RWPE2 (cell line): ENCODE results near the gene ZSWIM3.

Experiments used
- ATAC-seq: fragments of 200-7000 bp; cut with Tn5 transposase; 3 replicates; pipeline ENCODE4 v1.9.1; 2021; ENCODE audit warnings: low read depth
- DNase-seq: peaks from one replicate; pipeline ENCODE4 v3.0.0-alpha.2; 2020; ENCODE audit warnings: low spot score
- H3K27ac ChIP-seq: fragments of 450-650 bp; 2 replicates; pipeline ENCODE4 v1.5.1; 2017; ENCODE audit warnings: mild to moderate bottlenecking; ENCODE audit not compliant: poor library complexity, severe bottlenecking
- H3K27me3 ChIP-seq: fragments of 250-450 bp; sonication (Bioruptor Pico); 2 replicates; pipeline ENCODE4 v1.5.1; 2021; ENCODE audit warnings: mild to moderate bottlenecking, moderate library complexity; ENCODE audit not compliant: insufficient read depth, poor library complexity, severe bottlenecking
- H3K36me3 ChIP-seq: fragments of 250-450 bp; sonication (Bioruptor Pico); 2 replicates; pipeline ENCODE4 v1.5.1; 2020; ENCODE audit warnings: low read depth, mild to moderate bottlenecking, moderate library complexity
- H3K4me1 ChIP-seq: fragments of 250-450 bp; sonication (Bioruptor Pico); 2 replicates; pipeline ENCODE4 v1.5.1; 2021; ENCODE audit warnings: mild to moderate bottlenecking, moderate library complexity; ENCODE audit not compliant: insufficient read depth, poor library complexity, severe bottlenecking
- H3K4me3 ChIP-seq: fragments of 250-450 bp; sonication (Bioruptor Pico); 2 replicates; pipeline ENCODE4 v1.5.1; 2021; ENCODE audit warnings: mild to moderate bottlenecking, moderate library complexity; ENCODE audit not compliant: severe bottlenecking
- H3K9me3 ChIP-seq: fragments of 250-450 bp; sonication (Bioruptor Pico); 2 replicates; pipeline ENCODE4 v1.5.1; 2021; ENCODE audit warnings: mild to moderate bottlenecking, moderate library complexity; ENCODE audit not compliant: severe bottlenecking
- TF ChIP-seq, protein P1 (sequence below): fragments of 450-650 bp; IDR thresholded peaks from one replicate; pipeline ENCODE4 v1.5.1; 2017; ENCODE audit warnings: mild to moderate bottlenecking, moderate library complexity; ENCODE audit not compliant: poor library complexity, severe bottlenecking

Gene ZSWIM3

DNA sequence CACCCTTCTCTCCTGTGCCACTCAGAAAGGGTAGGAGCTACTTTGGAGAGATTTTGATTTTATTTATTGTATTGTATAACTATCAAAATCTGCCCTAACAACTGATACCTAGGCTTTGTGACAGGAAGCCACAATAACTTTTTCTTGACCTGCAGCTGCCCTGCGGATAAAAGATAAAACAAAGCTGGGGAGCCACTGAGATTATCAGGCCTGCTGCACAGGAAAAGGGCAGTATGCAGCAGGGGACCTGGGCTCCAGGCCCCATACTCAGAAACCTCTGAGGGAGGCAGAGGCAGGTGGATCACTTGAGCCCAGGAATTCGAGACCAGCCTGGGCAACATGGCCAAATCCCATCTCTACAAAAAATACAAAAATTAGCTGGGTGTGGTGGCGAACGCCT is 24.8 kb upstream of the ZSWIM3 start:
- no peaks in the 10 kb centered on the region for H3K36me3 ChIP-seq
- H3K27me3 ChIP-seq = no peaks in the 10 kb centered on the region
- H3K27ac ChIP-seq = peak overlapping the region; percentile 54
- H3K4me1 ChIP-seq = peaks cover 15% of the 10 kb centered on the region
- ATAC-seq (no peak), DNase-seq (no peak)
- H3K4me3 ChIP-seq = no peak overlapping the region
- TF ChIP-seq, protein P1, sequence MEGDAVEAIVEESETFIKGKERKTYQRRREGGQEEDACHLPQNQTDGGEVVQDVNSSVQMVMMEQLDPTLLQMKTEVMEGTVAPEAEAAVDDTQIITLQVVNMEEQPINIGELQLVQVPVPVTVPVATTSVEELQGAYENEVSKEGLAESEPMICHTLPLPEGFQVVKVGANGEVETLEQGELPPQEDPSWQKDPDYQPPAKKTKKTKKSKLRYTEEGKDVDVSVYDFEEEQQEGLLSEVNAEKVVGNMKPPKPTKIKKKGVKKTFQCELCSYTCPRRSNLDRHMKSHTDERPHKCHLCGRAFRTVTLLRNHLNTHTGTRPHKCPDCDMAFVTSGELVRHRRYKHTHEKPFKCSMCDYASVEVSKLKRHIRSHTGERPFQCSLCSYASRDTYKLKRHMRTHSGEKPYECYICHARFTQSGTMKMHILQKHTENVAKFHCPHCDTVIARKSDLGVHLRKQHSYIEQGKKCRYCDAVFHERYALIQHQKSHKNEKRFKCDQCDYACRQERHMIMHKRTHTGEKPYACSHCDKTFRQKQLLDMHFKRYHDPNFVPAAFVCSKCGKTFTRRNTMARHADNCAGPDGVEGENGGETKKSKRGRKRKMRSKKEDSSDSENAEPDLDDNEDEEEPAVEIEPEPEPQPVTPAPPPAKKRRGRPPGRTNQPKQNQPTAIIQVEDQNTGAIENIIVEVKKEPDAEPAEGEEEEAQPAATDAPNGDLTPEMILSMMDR = no peak
- no peaks in the 10 kb centered on the region for H3K9me3 ChIP-seq

- Histone ChIP-seq H3K27ac (peak within 1 kb of the TSS; percentile 54), H3K36me3 (peaks cover 1% of the 10 kb centered on the region; the same call in 1 of the 2 replicates), H3K4me3 (peak within 1 kb of the TSS; percentile 55), H3K9me3 (no peaks in the 10 kb centered on the region), H3K4me1 (peaks cover 15% of the 10 kb centered on the region), H3K27me3 (no peaks in the 10 kb centered on the region)
- DNase-seq (peak; percentile 96), ATAC-seq (peak; percentile 90)
- TF ChIP-seq, protein P1 = no peak
Observed at GRCh38 chr20:45833030-45833882, 24.2 kb upstream of the ZSWIM3 start, which contains the start of gene SNX21. SNX21 (plus strand) TSS chr20:45833799; CDS start chr20:45833920, 121 bp downstream.

- DNase-seq (peak; percentile 88), ATAC-seq (peak; percentile 75)
- no peaks in the 10 kb centered on the region for H3K27me3 ChIP-seq
- peak overlapping the region; percentile 54 for H3K27ac ChIP-seq
- H3K36me3 ChIP-seq = peaks cover 3% of the 10 kb centered on the region; the same call in 1 of the 2 replicates
- peaks cover 15% of the 10 kb centered on the region for H3K4me1 ChIP-seq
- H3K4me3 ChIP-seq = peak overlapping the region; percentile 55
- TF ChIP-seq, protein P1 = no peak
- H3K9me3 ChIP-seq = no peaks in the 10 kb centered on the region
Observed at GRCh38 chr20:45833883-45834796, 23.3 kb upstream of the ZSWIM3 start.

DNA sequence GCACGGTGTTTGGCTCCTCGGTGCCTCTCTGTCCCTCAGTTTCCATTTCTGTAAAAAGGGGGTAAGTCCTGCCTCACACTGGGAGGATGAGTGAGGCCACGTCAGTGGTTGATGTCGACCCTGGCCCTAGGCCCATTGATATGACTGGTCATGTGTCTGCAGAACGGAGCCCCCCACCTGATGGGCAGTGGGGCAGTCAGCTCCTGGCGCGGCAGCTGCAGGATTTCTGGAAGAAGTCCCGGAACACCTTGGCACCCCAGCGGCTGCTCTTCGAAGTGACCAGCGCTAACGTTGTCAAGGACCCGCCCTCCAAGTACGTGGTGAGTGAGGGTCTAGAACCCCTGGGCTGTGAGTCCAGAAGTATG is 22.6 kb upstream of the ZSWIM3 start:
- Histone ChIP-seq H3K27me3 (no peaks in the 10 kb centered on the region), H3K27ac (no peak overlapping the region), H3K9me3 (no peaks in the 10 kb centered on the region), H3K4me3 (peak overlapping the region; percentile 55), H3K4me1 (peaks cover 15% of the 10 kb centered on the region), H3K36me3 (peaks cover 3% of the 10 kb centered on the region; the same call in 1 of the 2 replicates)
- ATAC-seq (no peak), DNase-seq (no peak)
- TF ChIP-seq, protein P1 = no peak
